Measurements from ENCODE around the gene KDM4D.

- no peak for TF ChIP-seq RAD21 (IDR thresholded peaks at IDR 0.05; ENCODE audit: low read length)
- no peak for TF ChIP-seq TEAD4 (IDR thresholded peaks at IDR 0.05; ENCODE audit: borderline replicate concordance, insufficient read depth)
- TF ChIP-seq, protein P1, sequence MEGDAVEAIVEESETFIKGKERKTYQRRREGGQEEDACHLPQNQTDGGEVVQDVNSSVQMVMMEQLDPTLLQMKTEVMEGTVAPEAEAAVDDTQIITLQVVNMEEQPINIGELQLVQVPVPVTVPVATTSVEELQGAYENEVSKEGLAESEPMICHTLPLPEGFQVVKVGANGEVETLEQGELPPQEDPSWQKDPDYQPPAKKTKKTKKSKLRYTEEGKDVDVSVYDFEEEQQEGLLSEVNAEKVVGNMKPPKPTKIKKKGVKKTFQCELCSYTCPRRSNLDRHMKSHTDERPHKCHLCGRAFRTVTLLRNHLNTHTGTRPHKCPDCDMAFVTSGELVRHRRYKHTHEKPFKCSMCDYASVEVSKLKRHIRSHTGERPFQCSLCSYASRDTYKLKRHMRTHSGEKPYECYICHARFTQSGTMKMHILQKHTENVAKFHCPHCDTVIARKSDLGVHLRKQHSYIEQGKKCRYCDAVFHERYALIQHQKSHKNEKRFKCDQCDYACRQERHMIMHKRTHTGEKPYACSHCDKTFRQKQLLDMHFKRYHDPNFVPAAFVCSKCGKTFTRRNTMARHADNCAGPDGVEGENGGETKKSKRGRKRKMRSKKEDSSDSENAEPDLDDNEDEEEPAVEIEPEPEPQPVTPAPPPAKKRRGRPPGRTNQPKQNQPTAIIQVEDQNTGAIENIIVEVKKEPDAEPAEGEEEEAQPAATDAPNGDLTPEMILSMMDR (IDR thresholded peaks at IDR 0.05), result no peak
- TF ChIP-seq, protein P2, sequence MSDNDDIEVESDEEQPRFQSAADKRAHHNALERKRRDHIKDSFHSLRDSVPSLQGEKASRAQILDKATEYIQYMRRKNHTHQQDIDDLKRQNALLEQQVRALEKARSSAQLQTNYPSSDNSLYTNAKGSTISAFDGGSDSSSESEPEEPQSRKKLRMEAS (IDR thresholded peaks at IDR 0.05; ENCODE audit: low read depth), result no peak
Measured at GRCh38 chr11:95016139-95016538, 42.6 kb downstream of the KDM4D start.

Measured in SK-N-SH (cell line).